DOHH2 (cell line): ENCODE data around the gene ZNF76.

Experiments
- CTCF ChIP-seq: fragments of 200-600 bp; sonication (generic); IDR thresholded peaks from one replicate; pipeline ENCODE4 v1.5.1; 2014; ENCODE audit warnings: antibody characterized with exemption, mild to moderate bottlenecking, low read depth, low read length; ENCODE audit not compliant: poor library complexity, severe bottlenecking
- EZH2phosphoT487 ChIP-seq: fragments of 200-600 bp; sonication (generic); IDR thresholded peaks from 2 replicates; pipeline ENCODE4 v1.6.1; 2017; ENCODE audit warnings: borderline replicate concordance, mild to moderate bottlenecking, antibody characterized with exemption, low read length, moderate library complexity, mixed read lengths

GRCh38 chr6:35230950-35231349, 28.6 kb upstream of the ZNF76 start:
- TF ChIP-seq CTCF (no peak), EZH2phosphoT487 (no peak)
